ENCODE results near the gene PDZD2.

GRCh38 chr5:31936683-31937082 lies 297.8 kb downstream of the PDZD2 start:
- TF ChIP-seq CTCF (IDR thresholded peaks at IDR 0.05) = no peak
- TF ChIP-seq POLR2AphosphoS5 (IDR thresholded peaks at IDR 0.05; ENCODE audit: insufficient read depth in 1 of 2, low read depth in 1 of 2) = no peak

Data from vagina (tissue), 2 donors.